HCT116 (cell line): ENCODE results near the gene MAP2K4. TPM values are rescaled to one million over a fixed set of nuclear protein-coding genes. Genes with fewer than 3 reads are reported as not detected.

Experiments used
- ATAC-seq: fragments of 200-7000 bp; cut with Tn5 transposase; 2 replicates; pipeline ENCODE4 v1.9.1; 2020; ENCODE audit warnings: mild to moderate bottlenecking, moderate library complexity
- BruUV-seq: library from RNA; stranded (reverse); fragments of 400-500 nt; replicated peaks from 2 replicates; lab custom pipeline; 2021; lab: Mats Ljungman, UMichigan
- CTCF ChIA-PET: fragments of 300-600 bp; sonication (Branson Sonifier 250); formaldehyde crosslinking; loops from one replicate; lab custom pipeline; 2021; ENCODE audit warnings: antibody characterized with exemption; lab: Charles Lee
- POLR2A ChIA-PET: fragments of 300-600, 350-600 bp; sonication (Branson Sonifier 250); formaldehyde crosslinking; loops from one replicate; lab custom pipeline; 2021; ENCODE audit warnings: antibody characterized with exemption; lab: Charles Lee
- RAD21 ChIA-PET, 2 experiments: fragments of 300-600 bp; sonication (Branson Sonifier 250); formaldehyde crosslinking; loops; one replicate each; lab custom pipeline; 2023; ENCODE audit warnings: low total read pairs in 2 of 2; ENCODE audit not compliant: uncharacterized antibody in 2 of 2, unreplicated experiment in 2 of 2, low non-redundant PET in 1 of 2; lab: Charles Lee
- DNase-seq: peaks from one replicate; pipeline ENCODE4 v3.0.0-alpha.2; 2010; ENCODE audit warnings: low read depth, low spot score
- H2AFZ ChIP-seq: fragments of 200-600 bp; shearing (Covaris generic), sonication (generic); 2 replicates; pipeline ENCODE4 v1.6.1; 2017; ENCODE audit warnings: low read depth, mixed run types, mixed read lengths, antibody characterized with exemption, low read length; ENCODE audit not compliant: poor library complexity, severe bottlenecking
- H3K27ac ChIP-seq: 2 replicates; pipeline ENCODE4 v1.5.1; 2012; ENCODE audit warnings: low read depth, low read length
- H3K27me3 ChIP-seq: fragments of 200-600 bp; sonication (generic); 2 replicates; pipeline ENCODE4 v1.6.1; 2016; ENCODE audit warnings: mixed run types, low read length, mixed read lengths; ENCODE audit not compliant: insufficient read depth
- H3K36me3 ChIP-seq, 2 experiments: fragments of 200-500 bp in 1 of 2; fragments of 200-600 bp in 1 of 2; sonication (Bioruptor generic) in 1 of 2; sonication (generic) in 1 of 2; 2 replicates each; pipeline versions ENCODE4 v1.5.1 to v1.6.1; 2014 to 2016; ENCODE audit warnings: low read length in 2 of 2, inconsistent platforms in 1 of 2, mixed read lengths in 1 of 2, mixed run types in 1 of 2; ENCODE audit not compliant: insufficient read depth in 2 of 2, control insufficient read depth in 1 of 2
- H3K4me1 ChIP-seq, 2 experiments: fragments of 200-600 bp in 1 of 2; sonication (generic) in 1 of 2; 2 replicates each; pipeline versions ENCODE4 v1.5.1 to v1.6.1; 2012 to 2017; ENCODE audit warnings: low read length in 2 of 2, inconsistent platforms in 1 of 2, mild to moderate bottlenecking in 1 of 2, mixed read lengths in 1 of 2, mixed run types in 1 of 2, moderate library complexity in 1 of 2; ENCODE audit not compliant: insufficient read depth in 2 of 2, control insufficient read depth in 1 of 2
- H3K4me2 ChIP-seq: fragments of 200-600 bp; sonication (generic); 2 replicates; pipeline ENCODE4 v1.6.1; 2017; ENCODE audit warnings: mixed run types, low read length, mixed read lengths
- H3K4me3 ChIP-seq, 2 experiments: fragments of 200-600 bp in 1 of 2; sonication (generic) in 1 of 2; replicated peaks in 1 of 2; 2 replicates each; pipeline ENCODE4 v1.5.1; 2011 to 2016; ENCODE audit warnings: low read length in 2 of 2, control low read depth in 1 of 2, low read depth in 1 of 2, mild to moderate bottlenecking in 1 of 2, mixed read lengths in 1 of 2, mixed run types in 1 of 2
- H3K79me2 ChIP-seq: fragments of 200-600 bp; sonication (generic); 2 replicates; pipeline ENCODE4 v1.6.1; 2017; ENCODE audit warnings: mild to moderate bottlenecking, mixed run types, low read length, moderate library complexity, mixed read lengths; ENCODE audit not compliant: insufficient read depth
- H3K9ac ChIP-seq: fragments of 200-600 bp; sonication (generic); 2 replicates; pipeline ENCODE4 v1.6.1; 2016; ENCODE audit warnings: low read length, mixed read lengths
- H3K9me2 ChIP-seq: fragments of 200-600 bp; sonication (generic), shearing (Covaris generic); 2 replicates; pipeline ENCODE4 v1.6.1; 2017; ENCODE audit warnings: mixed run types, mild to moderate bottlenecking, moderate library complexity; ENCODE audit not compliant: insufficient read depth
- H3K9me3 ChIP-seq, 2 experiments: fragments of 200-500 bp in 1 of 2; fragments of 200-600 bp in 1 of 2; sonication (Bioruptor generic) in 1 of 2; sonication (generic) in 1 of 2; 2 replicates each; pipeline ENCODE4 v1.6.1; 2014 to 2017; ENCODE audit warnings: low read length in 2 of 2, mixed read lengths in 2 of 2, inconsistent platforms in 1 of 2, low read depth in 1 of 2, mild to moderate bottlenecking in 1 of 2, mixed run types in 1 of 2, moderate library complexity in 1 of 2; ENCODE audit not compliant: control insufficient read depth in 1 of 2, insufficient read depth in 1 of 2
- H4K20me1 ChIP-seq: fragments of 200-600 bp; sonication (generic), shearing (Covaris generic); 2 replicates; pipeline ENCODE4 v1.6.1; 2017; ENCODE audit warnings: mixed run types, mild to moderate bottlenecking, moderate library complexity; ENCODE audit not compliant: insufficient read depth
- CBX3 ChIP-seq: IDR thresholded peaks from 2 replicates; pipeline ENCODE4 v1.6.1; 2012; ENCODE audit warnings: low read depth
- CEBPB ChIP-seq: IDR thresholded peaks from 2 replicates; pipeline ENCODE4 v1.6.1; 2012; ENCODE audit warnings: low read depth
- EGR1 ChIP-seq: IDR thresholded peaks from 2 replicates; pipeline ENCODE4 v1.6.1; 2012; ENCODE audit warnings: low read depth
- ELF1 ChIP-seq: IDR thresholded peaks from 2 replicates; pipeline ENCODE4 v1.6.1; 2012; ENCODE audit warnings: low read depth, borderline replicate concordance
- EZH2 ChIP-seq: fragments of 200-600 bp; sonication (generic); IDR thresholded peaks from 2 replicates; pipeline ENCODE4 v1.6.1; 2017; ENCODE audit warnings: antibody characterized with exemption, mixed run types
- EZH2phosphoT487 ChIP-seq: fragments of 200-600 bp; IDR thresholded peaks from 2 replicates; pipeline ENCODE4 v1.6.1; 2018; ENCODE audit warnings: antibody characterized with exemption, borderline replicate concordance
- FOSL1 ChIP-seq: IDR thresholded peaks from 2 replicates; pipeline ENCODE4 v1.6.1; 2012; ENCODE audit warnings: low read depth
- JUND ChIP-seq: IDR thresholded peaks from 2 replicates; pipeline ENCODE4 v1.6.1; 2012
- POLR2A ChIP-seq: IDR thresholded peaks from 2 replicates; pipeline ENCODE4 v1.7.0; 2011; ENCODE audit warnings: borderline replicate concordance; ENCODE audit not compliant: insufficient read depth, insufficient read length; ENCODE audit errors: extremely low read depth
- RAD21 ChIP-seq: IDR thresholded peaks from 2 replicates; pipeline ENCODE4 v1.6.1; 2012; ENCODE audit warnings: low read depth, mild to moderate bottlenecking
- SP1 ChIP-seq: IDR thresholded peaks from 2 replicates; pipeline ENCODE4 v1.6.1; 2012; ENCODE audit warnings: low read depth
- SRF ChIP-seq: IDR thresholded peaks from 2 replicates; pipeline ENCODE4 v1.6.1; 2012; ENCODE audit warnings: low read depth
- TCF7L2 ChIP-seq: IDR thresholded peaks from 2 replicates; pipeline ENCODE4 v1.7.0; 2011; ENCODE audit warnings: borderline replicate concordance, inconsistent platforms; ENCODE audit not compliant: insufficient read depth, insufficient read length; ENCODE audit errors: extremely low read depth
- YY1 ChIP-seq: IDR thresholded peaks from 2 replicates; pipeline ENCODE4 v1.6.1; 2011; ENCODE audit warnings: low read length, low read depth, moderate library complexity, mild to moderate bottlenecking; ENCODE audit not compliant: insufficient replicate concordance; ENCODE audit errors: extremely low read depth
- ZNF274 ChIP-seq: fragments of 200-500 bp; sonication (Bioruptor generic); IDR thresholded peaks from 2 replicates; pipeline ENCODE4 v1.6.1; 2014; ENCODE audit warnings: mild to moderate bottlenecking, low read depth, low read length, inconsistent platforms
- intact Hi-C: fragments of 100-400 bp; cut with micrococcal nuclease; formaldehyde crosslinking; loops from 2 replicates; pipeline ENCODE4 v1.10.0; 2022
- total RNA-seq: library from RNA; stranded (reverse); gene quantifications from one replicate; pipeline ENCODE4 v1.2.1, GENCODE V29; 2021; ENCODE audit not compliant: unreplicated experiment
- TF ChIP-seq, protein P1 (sequence below): IDR thresholded peaks from 2 replicates; pipeline ENCODE4 v1.6.1; 2011; ENCODE audit warnings: mild to moderate bottlenecking, low read length, moderate library complexity; ENCODE audit not compliant: insufficient replicate concordance; ENCODE audit errors: extremely low read depth
- TF ChIP-seq, protein P2 (sequence below): IDR thresholded peaks from 2 replicates; pipeline ENCODE4 v1.6.1; 2012
- TF ChIP-seq, protein P3 (sequence below), 3 experiments: fragments of 200-600 bp in 1 of 3; sonication (generic) in 1 of 3; IDR thresholded peaks in 2 of 3; conservative IDR thresholded peaks in 1 of 3; 2 replicates each; pipeline ENCODE4 v1.5.1; 2012 to 2017; ENCODE audit warnings: low read depth in 2 of 3, low read length in 2 of 3, antibody characterized with exemption in 1 of 3, borderline replicate concordance in 1 of 3, control low read depth in 1 of 3, mild to moderate bottlenecking in 1 of 3, mixed read lengths in 1 of 3, mixed run types in 1 of 3, moderate library complexity in 1 of 3; ENCODE audit not compliant: insufficient read depth in 1 of 3
- TF ChIP-seq, protein P4 (sequence below): IDR thresholded peaks from 2 replicates; pipeline ENCODE4 v1.6.1; 2012
- TF ChIP-seq, protein P5 (sequence below): IDR thresholded peaks from 2 replicates; pipeline ENCODE4 v1.6.1; 2012; ENCODE audit warnings: low read depth

The MAP2K4 gene
- total RNA-seq, 1 experiment from 2014 or later = 42.3 TPM

DNA sequence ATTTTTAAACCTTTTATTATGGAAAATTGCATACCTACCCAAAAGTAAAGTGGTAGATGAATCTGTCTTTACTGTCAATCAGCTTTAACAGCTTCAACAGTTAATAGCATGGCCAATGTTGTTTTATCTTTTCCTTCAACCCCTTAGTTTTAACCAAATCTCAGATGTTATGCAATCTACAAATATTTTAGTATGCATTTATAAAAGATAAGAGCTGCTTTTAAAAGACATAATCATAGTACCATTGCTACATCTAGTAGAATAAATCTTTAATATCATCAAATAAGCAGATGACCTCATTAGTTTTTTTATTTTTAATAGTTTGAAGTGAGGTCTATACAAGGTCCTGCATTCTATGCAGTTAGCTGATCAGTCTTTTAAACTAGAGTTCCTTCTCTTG, 37.9 kb downstream of the MAP2K4 start:
- CTCF ChIA-PET = no interaction called here

More for the DNA sequence above, 37.9 kb downstream of the MAP2K4 start:
- ATAC-seq = no peak
- H3K4me1 ChIP-seq = no peaks in the 10 kb centered on the region
- no peak overlapping the region for H2AFZ ChIP-seq
- no peak overlapping the region for H3K4me3 ChIP-seq
- no peak overlapping the region for H3K4me2 ChIP-seq
- no peaks in the 10 kb centered on the region for H3K9me2 ChIP-seq
- RAD21 ChIA-PET = no interaction called here
- no peak overlapping the region for H3K27ac ChIP-seq
- H3K79me2 ChIP-seq = peaks cover 97% of the 10 kb centered on the region
- intact Hi-C loops = no loop called here
- no peaks in the 10 kb centered on the region for H3K36me3 ChIP-seq
- no peak overlapping the region for H3K9ac ChIP-seq
- peaks cover 9% of the 10 kb centered on the region; the same call in 1 of the 2 replicates for H4K20me1 ChIP-seq
- no TSS peak for BruUV-seq
- POLR2A ChIA-PET = no interaction called here
- TF ChIP-seq, protein P1, sequence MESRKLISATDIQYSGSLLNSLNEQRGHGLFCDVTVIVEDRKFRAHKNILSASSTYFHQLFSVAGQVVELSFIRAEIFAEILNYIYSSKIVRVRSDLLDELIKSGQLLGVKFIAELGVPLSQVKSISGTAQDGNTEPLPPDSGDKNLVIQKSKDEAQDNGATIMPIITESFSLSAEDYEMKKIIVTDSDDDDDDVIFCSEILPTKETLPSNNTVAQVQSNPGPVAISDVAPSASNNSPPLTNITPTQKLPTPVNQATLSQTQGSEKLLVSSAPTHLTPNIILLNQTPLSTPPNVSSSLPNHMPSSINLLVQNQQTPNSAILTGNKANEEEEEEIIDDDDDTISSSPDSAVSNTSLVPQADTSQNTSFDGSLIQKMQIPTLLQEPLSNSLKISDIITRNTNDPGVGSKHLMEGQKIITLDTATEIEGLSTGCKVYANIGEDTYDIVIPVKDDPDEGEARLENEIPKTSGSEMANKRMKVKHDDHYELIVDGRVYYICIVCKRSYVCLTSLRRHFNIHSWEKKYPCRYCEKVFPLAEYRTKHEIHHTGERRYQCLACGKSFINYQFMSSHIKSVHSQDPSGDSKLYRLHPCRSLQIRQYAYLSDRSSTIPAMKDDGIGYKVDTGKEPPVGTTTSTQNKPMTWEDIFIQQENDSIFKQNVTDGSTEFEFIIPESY = no peak
- TF ChIP-seq EZH2phosphoT487 = no peak
- no peak for TF ChIP-seq POLR2A
- TF ChIP-seq FOSL1 = no peak
- TF ChIP-seq JUND = no peak
- TF ChIP-seq TCF7L2 = no peak
- no peak for TF ChIP-seq CEBPB
- TF ChIP-seq, protein P2, sequence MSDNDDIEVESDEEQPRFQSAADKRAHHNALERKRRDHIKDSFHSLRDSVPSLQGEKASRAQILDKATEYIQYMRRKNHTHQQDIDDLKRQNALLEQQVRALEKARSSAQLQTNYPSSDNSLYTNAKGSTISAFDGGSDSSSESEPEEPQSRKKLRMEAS = no peak
- no peak for TF ChIP-seq EZH2
- no peak for TF ChIP-seq ZNF274
- no peak for TF ChIP-seq CBX3
- TF ChIP-seq, protein P3, sequence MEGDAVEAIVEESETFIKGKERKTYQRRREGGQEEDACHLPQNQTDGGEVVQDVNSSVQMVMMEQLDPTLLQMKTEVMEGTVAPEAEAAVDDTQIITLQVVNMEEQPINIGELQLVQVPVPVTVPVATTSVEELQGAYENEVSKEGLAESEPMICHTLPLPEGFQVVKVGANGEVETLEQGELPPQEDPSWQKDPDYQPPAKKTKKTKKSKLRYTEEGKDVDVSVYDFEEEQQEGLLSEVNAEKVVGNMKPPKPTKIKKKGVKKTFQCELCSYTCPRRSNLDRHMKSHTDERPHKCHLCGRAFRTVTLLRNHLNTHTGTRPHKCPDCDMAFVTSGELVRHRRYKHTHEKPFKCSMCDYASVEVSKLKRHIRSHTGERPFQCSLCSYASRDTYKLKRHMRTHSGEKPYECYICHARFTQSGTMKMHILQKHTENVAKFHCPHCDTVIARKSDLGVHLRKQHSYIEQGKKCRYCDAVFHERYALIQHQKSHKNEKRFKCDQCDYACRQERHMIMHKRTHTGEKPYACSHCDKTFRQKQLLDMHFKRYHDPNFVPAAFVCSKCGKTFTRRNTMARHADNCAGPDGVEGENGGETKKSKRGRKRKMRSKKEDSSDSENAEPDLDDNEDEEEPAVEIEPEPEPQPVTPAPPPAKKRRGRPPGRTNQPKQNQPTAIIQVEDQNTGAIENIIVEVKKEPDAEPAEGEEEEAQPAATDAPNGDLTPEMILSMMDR (IDR thresholded peaks at IDR 0.05 in 2 of 3, conservative IDR thresholded peaks at IDR 0.05 in 1 of 3; ENCODE audit: borderline replicate concordance in 1 of 3, insufficient read depth in 1 of 3, low read depth in 2 of 3, low read length in 2 of 3) = no peak
- TF ChIP-seq SRF = no peak
- TF ChIP-seq YY1 = no peak
- TF ChIP-seq, protein P4, sequence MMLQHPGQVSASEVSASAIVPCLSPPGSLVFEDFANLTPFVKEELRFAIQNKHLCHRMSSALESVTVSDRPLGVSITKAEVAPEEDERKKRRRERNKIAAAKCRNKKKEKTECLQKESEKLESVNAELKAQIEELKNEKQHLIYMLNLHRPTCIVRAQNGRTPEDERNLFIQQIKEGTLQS = no peak
- no peak for TF ChIP-seq ELF1
- TF ChIP-seq SP1 = no peak
- TF ChIP-seq RAD21 = no peak
- TF ChIP-seq EGR1 = no peak
- TF ChIP-seq, protein P5, sequence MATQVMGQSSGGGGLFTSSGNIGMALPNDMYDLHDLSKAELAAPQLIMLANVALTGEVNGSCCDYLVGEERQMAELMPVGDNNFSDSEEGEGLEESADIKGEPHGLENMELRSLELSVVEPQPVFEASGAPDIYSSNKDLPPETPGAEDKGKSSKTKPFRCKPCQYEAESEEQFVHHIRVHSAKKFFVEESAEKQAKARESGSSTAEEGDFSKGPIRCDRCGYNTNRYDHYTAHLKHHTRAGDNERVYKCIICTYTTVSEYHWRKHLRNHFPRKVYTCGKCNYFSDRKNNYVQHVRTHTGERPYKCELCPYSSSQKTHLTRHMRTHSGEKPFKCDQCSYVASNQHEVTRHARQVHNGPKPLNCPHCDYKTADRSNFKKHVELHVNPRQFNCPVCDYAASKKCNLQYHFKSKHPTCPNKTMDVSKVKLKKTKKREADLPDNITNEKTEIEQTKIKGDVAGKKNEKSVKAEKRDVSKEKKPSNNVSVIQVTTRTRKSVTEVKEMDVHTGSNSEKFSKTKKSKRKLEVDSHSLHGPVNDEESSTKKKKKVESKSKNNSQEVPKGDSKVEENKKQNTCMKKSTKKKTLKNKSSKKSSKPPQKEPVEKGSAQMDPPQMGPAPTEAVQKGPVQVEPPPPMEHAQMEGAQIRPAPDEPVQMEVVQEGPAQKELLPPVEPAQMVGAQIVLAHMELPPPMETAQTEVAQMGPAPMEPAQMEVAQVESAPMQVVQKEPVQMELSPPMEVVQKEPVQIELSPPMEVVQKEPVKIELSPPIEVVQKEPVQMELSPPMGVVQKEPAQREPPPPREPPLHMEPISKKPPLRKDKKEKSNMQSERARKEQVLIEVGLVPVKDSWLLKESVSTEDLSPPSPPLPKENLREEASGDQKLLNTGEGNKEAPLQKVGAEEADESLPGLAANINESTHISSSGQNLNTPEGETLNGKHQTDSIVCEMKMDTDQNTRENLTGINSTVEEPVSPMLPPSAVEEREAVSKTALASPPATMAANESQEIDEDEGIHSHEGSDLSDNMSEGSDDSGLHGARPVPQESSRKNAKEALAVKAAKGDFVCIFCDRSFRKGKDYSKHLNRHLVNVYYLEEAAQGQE = no peak
- H3K27me3 ChIP-seq = no peaks in the 10 kb centered on the region
- no peaks in the 10 kb centered on the region for H3K9me3 ChIP-seq
- DNase-seq = no peak
